Erythroblast (primary cell): ENCODE measurements around the gene APLNR.

ENCODE experiments used
- DNase-seq, 2 experiments: peaks; one replicate each; lab custom pipeline; 2025; lab: John Stamatoyannopoulos, UW
- GATA1 ChIP-seq: IDR thresholded peaks from 2 replicates; pipeline ENCODE4 v1.6.1; 2011; ENCODE audit warnings: low read depth, mild to moderate bottlenecking, control low read depth, low read length, moderate library complexity
- POLR2A ChIP-seq: IDR thresholded peaks from 2 replicates; pipeline ENCODE4 v1.6.1; 2011; ENCODE audit warnings: mild to moderate bottlenecking, low read length

Gene APLNR

DNA sequence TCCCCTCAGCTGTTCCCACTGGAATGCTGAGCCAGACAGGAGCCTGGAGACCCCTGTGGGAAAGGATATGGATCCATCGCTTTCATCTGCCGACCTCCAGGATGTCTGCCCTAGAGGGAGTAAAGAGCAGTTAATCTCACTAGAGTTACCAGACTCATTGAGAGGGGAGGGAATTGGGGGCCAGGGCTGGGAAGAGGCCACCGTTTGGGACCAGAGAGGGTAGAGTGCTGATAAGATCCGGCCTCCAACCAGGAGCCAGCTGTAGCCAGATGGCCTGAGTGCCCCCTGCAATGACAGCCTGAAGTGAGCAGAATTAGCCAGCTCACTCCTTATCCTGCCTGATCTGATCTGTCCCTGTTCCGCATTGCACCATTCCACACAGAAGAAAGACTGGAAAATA, 3.7 kb upstream of the APLNR start:
- peak; percentile 52 for DNase-seq
- TF ChIP-seq GATA1 (no peak), POLR2A (no peak)

DNA sequence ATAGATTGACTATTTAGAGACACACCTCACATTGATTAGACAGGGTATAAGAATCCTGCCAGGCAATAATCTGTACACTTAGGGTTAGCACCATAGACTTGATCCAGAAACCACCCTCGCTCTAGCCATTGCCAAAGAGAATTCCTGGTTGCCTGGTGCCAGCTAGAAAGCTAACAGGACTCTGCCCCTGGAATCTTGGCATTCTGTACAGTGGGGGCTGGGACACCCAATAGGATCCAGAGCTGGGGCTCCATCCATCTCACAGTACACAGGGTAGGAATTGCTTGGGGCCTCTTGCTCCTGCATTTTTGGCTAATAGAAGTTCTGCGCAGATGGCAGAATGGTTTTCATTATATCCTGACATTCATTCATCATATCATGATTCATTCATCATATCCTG, 3.0 kb upstream of the APLNR start:
- TF ChIP-seq POLR2A (no peak), GATA1 (no peak)
- DNase-seq, result no peak

DNA sequence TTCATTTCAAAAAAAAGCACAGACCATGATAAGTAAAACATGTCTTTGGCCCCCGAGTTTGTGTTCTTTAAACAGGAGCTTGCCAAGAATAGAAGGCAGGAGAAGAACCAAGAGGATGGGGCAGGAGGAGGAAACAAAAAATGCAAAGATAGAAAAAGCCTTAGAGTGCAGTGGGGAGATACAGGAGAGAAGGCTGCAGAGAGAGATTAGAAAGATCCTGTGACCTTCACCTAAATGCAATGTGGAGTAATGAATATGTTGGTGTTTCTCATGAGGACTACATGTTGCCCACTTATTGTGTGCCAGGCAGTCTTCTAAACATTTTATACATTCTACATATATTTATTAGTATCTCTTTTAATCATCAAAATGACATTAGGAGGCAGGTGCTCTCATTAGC, 2.3 kb upstream of the APLNR start:
- peak; percentile 76 to 89 for DNase-seq
- TF ChIP-seq POLR2A (no peak), GATA1 (no peak)

DNA sequence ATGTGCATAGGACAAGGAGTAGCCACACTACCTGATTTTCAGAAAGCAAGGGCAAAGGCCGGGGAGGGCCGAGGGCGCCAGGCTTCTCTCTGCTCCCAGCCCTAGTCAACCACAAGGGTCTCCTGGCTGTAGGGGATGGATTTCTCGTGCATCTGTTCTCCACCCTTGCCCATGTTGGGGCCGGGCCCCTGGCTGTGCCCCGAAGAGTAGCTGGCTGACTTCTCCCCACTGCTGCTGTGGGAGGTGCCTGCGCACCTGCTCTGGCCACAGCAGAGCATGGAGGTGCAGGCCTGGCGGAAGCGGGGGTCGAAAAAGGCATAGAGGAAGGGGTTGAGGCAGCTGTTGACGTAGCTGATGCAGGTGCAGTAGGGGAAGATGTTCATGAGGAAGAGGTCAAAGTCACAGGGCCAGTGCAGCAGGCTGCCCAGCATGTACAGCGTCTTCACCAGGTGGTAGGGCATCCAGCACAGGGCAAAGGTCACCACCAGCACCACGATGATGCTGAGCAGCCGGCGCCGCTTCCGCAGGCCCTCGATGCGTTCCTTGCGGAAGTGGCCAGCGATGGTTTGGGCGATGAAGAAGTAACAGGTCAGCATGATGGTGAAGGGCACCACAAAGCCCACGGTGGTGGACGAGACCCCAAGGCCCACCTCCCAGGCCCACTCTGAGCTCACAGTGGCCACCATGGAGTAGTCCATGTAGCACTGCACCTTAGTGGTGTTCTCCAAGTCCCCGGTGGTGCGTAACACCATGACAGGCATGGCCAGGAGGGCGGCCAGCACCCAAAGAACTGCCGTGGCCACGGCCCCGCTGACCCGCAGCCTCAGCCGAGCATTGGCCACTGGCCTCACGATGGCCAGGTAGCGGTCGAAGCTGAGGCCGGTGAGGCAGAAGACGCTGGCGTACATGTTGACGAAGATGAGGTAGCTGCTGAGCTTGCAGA, 1.0 kb downstream of the APLNR start:
- TF ChIP-seq GATA1 (no peak), POLR2A (no peak)

DNA sequence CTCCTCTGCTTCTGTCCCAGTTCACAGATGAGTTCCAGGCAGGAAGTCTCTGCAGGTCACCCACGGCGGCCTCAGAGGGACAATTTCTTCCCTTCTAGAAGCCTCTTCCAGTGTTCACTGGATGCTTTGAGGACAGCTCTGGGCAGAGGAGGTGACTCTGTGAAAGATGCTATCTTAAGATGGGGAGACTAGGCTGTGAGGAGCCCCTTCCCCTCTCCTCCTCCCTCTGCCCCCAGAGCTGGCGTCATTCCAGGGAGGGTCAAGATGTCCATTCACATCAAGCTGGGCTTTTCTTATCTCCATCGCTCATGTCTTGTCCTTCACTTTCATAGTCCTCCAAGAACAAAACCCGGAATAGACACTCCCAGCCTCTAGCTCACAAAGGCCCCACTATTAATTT, 3.3 kb downstream of the APLNR start:
- TF ChIP-seq GATA1, result no peak
- TF ChIP-seq POLR2A, result no peak
- DNase-seq, result no peak

More for the DNA sequence above, 1.0 kb downstream of the APLNR start:
- DNase-seq, result no peak

DNA sequence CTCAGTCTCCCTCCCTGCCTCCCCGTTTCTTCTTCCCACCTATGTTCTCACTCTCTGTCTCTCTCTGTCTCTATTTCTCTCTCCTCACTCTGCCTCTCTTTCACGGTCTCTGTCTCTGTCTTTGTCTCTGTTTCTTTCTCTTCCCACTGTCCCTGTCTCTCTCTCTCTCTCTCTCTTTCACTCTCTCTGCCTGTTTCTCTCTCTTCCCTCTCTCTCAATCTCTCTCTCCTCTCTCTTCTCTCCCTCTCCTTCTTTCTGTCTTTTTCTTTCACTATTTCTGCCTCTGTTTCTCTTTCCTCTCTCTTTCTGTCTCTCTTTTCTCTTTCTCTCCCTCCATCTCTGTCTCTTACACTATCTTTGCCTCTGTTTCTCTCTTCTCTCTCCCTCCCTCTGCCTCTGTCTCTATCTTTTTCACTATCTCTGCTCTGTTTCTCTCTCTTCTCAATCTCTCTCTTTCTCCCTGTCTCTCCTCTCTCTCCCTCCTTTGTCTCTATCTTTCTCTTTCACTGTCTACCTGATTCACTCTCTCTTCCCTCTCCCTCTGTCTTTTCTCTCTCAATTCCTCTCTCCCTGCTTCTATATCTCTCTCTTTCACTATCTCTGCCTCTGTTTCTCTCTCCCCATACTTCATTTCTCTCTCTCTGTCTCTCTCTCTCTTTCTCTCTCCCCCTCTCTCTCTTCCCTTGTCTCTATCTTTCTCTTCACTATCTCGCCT, 5.4 kb downstream of the APLNR start:
- TF ChIP-seq GATA1 (no peak), POLR2A (no peak)
- no peak for DNase-seq

DNA sequence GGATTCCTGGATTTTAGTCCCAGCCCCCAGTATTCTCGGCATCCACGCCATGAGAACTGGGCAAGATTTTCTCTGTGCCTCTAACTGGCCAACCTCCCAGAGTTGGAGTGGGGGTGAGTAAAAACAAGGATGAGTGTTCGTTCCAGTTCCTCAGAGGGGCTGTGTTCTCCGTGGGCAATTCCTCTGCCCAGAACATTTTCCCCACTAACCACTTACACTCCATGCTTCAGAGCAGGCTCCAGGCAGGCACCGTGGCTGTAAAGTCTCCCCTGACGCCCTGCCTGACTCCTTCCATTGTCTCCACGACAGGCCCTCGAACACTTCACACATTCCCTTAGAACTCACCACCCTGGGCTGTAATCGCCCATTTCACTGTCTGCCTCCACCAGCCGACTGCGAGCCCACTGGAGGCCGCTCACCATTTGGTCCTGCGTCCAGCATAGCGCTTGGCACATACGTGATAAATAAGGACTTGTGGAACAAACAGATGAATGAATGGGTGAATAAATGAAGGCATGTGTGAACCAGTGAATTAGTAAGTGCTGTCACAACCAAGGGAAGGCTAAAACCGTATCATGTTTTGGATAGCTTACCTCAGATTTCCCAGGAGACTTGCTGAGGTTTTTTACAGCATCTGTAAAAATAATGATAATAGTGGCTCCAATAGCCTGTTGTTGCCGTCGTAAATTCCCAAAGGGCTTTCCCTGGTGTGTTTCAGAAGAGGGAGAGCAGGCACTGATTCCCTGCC, 6.1 kb downstream of the APLNR start:
- DNase-seq, result no peak

DNA sequence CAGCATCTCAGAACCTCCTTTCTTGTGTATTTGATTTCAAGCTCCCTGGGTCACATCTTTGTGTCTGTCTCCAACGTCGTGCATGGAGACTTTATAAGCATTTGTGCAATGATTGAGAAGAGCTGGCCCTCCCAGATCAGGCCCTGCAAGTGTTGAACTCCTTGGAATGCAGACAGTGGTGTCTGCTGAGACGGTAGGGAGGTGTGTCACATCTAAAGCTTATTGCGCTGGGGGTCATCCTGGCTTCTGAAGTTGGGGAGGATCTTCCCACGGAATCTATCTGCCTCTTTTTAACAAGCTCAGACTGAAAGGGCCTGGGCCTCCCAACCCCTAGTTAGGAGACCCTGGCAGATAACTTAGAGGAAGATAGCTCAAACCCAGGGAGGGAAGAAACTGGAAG, 6.7 kb downstream of the APLNR start:
- DNase-seq, result no peak
- TF ChIP-seq GATA1 (no peak), POLR2A (no peak)

More for the DNA sequence above, 6.1 kb downstream of the APLNR start:
- TF ChIP-seq POLR2A (no peak), GATA1 (no peak)

DNA sequence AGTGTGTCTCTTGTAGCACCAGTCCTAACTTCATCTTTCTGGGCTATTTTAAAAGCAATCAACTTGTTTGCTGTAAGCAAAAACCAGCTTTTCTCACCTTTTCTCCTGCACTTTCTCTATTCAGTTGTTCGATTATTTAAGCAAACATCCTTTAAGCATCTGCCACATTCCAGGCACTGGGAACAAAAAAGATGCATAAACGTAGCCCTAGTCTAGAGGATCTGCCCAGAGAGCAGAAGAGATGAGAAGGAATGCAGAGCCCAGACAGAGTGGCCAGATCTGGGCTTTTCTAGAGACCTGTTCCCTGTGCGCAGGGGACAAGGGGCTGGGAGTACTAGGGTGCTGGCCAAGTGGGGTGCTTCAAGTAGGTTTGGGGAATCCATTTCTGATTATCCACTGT, 8.4 kb downstream of the APLNR start:
- TF ChIP-seq GATA1, result no peak
- no peak for TF ChIP-seq POLR2A
- DNase-seq, result no peak

DNA sequence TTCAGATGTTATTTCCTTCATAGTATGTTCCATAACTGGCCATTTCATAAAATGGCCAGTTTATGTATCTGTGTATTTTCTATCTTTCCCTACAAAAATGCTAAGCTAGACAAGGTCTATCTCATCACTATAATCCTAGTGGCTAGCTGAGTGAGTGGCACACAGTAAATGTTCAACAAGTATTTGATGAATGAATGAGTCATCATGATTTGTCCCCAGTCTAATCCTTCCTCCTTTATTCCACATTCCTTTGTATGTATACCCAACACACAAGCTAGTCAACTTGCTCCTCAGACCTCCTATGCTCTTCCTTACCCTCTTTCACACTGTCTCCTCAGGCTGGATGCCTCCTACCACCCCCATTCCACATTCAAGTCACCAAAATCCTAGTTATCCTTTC, 12.5 kb downstream of the APLNR start:
- DNase-seq, result no peak
- no peak for TF ChIP-seq GATA1
- TF ChIP-seq POLR2A, result no peak

DNA sequence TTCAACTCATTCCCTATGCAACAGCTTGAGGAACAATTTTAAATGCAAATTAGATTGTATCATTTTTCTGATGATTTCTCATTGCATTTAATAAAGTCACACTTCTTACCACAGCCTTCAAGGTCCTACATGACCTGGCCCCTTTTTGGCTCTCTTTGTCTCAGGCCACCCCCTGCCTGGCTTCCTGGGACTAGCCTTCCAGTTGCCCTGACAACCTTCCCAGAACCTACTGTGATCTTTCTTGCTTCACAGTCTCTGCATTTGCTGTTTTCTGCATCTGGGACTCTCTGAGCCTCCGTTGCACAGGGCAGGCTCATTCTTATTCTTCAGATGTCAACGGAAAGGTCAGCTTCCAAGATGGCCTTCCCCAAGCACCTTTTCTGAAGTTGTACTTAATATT, 12.9 kb downstream of the APLNR start:
- TF ChIP-seq GATA1 (no peak), POLR2A (no peak)
- no peak for DNase-seq

DNA sequence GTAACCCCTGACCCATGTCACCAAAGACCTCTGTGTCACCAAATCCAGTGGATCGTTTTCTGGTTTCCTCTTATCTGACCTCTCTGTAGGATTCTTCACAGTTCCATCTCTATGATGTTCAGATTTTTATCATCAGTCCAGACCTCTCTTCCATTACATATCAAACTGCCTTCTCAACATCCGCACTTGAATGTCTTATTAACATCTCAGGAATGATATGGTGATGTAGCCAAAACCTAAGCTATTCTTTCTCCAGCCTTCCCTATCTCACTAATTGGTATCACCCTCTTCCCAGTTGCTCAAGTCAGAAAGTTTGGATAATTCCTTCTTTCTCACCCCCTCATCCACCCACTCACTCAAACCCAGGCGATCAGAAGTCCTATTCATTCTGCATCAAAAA, 13.4 kb downstream of the APLNR start:
- DNase-seq, result no peak

DNA sequence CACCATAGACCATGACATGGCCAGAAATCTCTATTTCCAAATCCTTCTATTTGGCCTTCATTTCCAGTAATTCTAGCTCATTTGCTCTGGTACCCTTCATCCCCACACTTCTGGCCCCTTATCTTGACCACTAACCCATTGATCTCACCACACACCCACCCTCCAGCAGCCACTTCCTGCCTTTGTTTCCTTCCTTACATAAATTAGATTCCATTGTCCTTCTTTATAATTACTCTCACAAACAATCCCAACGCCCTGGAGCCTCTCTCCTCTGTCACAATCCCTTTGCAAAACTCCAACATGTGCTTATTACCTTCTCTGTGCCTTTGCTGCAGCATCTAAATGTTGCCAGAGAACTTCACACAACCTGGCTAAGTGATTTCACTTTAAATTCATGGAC, 14.8 kb downstream of the APLNR start:
- DNase-seq, result no peak
- TF ChIP-seq POLR2A, result no peak
- TF ChIP-seq GATA1, result no peak

More for the DNA sequence above, 13.4 kb downstream of the APLNR start:
- no peak for TF ChIP-seq POLR2A
- no peak for TF ChIP-seq GATA1

DNA sequence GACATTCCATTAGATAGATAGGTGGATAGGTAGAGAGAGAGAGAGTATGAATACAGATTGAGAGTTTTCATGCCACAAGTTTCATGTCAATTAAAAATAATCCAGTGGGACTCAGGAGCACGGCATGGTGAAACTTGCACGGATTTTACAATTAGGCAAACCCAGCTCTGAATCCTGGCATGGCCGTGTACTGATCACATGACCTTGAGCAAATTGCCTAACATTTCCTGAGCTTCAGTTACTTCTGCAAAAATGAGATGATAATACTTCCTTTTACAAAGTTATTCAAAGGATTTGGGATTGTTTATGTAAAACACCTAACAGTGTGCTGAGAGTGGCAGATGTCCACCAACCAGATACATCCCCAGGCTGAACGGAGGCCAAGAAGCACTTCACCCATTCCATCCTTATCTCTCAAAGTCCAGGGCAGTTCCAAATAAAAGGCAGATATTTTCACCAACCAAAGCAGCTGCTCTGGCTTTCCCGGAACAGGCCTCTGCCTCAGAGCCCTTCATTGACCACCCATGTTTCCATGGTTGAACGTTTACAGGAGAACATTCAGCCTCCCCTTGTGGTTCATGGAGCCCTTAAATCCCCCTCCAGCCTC, 17.9 kb downstream of the APLNR start:
- no peak for TF ChIP-seq GATA1
- no peak for DNase-seq

DNA sequence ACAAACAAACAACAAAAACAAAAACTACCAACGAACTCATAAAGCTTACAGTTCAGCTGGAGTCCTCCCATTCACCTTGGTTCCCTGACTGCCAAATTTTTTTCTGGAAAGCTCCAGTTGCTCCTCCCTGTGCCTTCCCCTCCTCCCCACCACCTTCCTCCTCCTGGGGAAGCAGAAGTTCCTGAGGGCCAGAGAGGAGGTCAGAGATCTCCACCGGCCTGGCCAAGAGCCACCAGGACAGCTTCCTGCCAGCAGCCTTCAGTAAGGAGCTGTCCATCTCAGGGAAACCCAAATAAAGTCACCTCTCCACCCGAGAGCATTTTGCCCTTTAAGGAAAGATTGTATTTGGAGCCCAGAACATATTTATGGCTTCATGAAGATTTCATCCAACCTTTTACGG, 20.0 kb downstream of the APLNR start:
- TF ChIP-seq POLR2A (no peak), GATA1 (no peak)
- DNase-seq, result no peak
